K562 (cell line): ENCODE results near the gene CPPED1. TPM values are rescaled to one million over a fixed set of nuclear protein-coding genes. Genes with fewer than 3 reads are reported as not detected.

Experiments
- CBFA2T2 ChIP-seq: fragments of 450-650 bp; conservative IDR thresholded peaks from 2 replicates; pipeline ENCODE4 v1.6.1; 2017; ENCODE audit warnings: mild to moderate bottlenecking
- CHD1 ChIP-seq: fragments of 200-600 bp; sonication (generic); IDR thresholded peaks from one replicate; pipeline ENCODE4 v1.6.1; 2012; ENCODE audit warnings: mild to moderate bottlenecking, moderate library complexity, low read length, inconsistent platforms
- CXXC5 ChIP-seq: fragments of 250-450 bp; sonication (Bioruptor Pico); IDR thresholded peaks from 2 replicates; pipeline ENCODE4 v1.8.0; 2022; ENCODE audit warnings: inconsistent platforms, mild to moderate bottlenecking, moderate library complexity
- FOS ChIP-seq: IDR thresholded peaks from 3 replicates; pipeline ENCODE4 v1.6.1; 2011; ENCODE audit not compliant: insufficient read length; ENCODE audit errors: extremely low read depth
- FOXA1 ChIP-seq: fragments of 450-650 bp; IDR thresholded peaks from 2 replicates; pipeline ENCODE4 v1.6.1; 2016; ENCODE audit warnings: mild to moderate bottlenecking, borderline replicate concordance
- HMG20A ChIP-seq: fragments of 450-650 bp; formaldehyde crosslinking; conservative IDR thresholded peaks from 2 replicates; pipeline ENCODE4 v1.4.0; 2020; ENCODE audit warnings: mild to moderate bottlenecking, mixed read lengths
- HNRNPUL1 ChIP-seq: fragments of 200-400 bp; formaldehyde crosslinking; IDR thresholded peaks from 2 replicates; pipeline ENCODE4 v1.6.1; 2017; ENCODE audit warnings: low read length
- L3MBTL2 ChIP-seq: fragments of 450-650 bp; IDR thresholded peaks from 2 replicates; pipeline ENCODE4 v1.6.1; 2016; ENCODE audit warnings: mild to moderate bottlenecking, moderate library complexity
- MYC ChIP-seq, 2 experiments: fragments of 250-450 bp in 1 of 2; sonication (Bioruptor Pico) in 1 of 2; IDR thresholded peaks; 2 replicates each; pipeline versions ENCODE4 v1.5.1 to v1.6.1; 2012 to 2021; ENCODE audit warnings: low read depth in 2 of 2, borderline replicate concordance in 1 of 2, improper control_type of control experiment in 1 of 2, low read length in 1 of 2, mild to moderate bottlenecking in 1 of 2, moderate library complexity in 1 of 2
- PHF8 ChIP-seq: fragments of 200-600 bp; sonication (generic); IDR thresholded peaks from 2 replicates; pipeline ENCODE4 v1.6.1; 2012; ENCODE audit warnings: mixed run types, mild to moderate bottlenecking, inconsistent platforms, low read length, moderate library complexity, borderline replicate concordance
- PHTF2 ChIP-seq: fragments of 250-450 bp; sonication (Bioruptor Pico); IDR thresholded peaks from 2 replicates; pipeline ENCODE4 v1.5.0; 2021; ENCODE audit warnings: mild to moderate bottlenecking
- RBM25 ChIP-seq: fragments of 200-400 bp; formaldehyde crosslinking; IDR thresholded peaks from 2 replicates; pipeline ENCODE4 v1.6.1; 2018; ENCODE audit warnings: low read length, low read depth, moderate library complexity; ENCODE audit not compliant: severe bottlenecking
- STAT5B ChIP-seq: fragments of 250-450 bp; sonication (Bioruptor Pico); IDR thresholded peaks from 2 replicates; pipeline ENCODE4 v1.8.0; 2021; ENCODE audit warnings: mild to moderate bottlenecking, inconsistent platforms
- YY1 ChIP-seq, 3 experiments: IDR thresholded peaks; 2 replicates each; pipeline ENCODE4 v1.6.1; 2011; ENCODE audit warnings: low read length in 2 of 3, mild to moderate bottlenecking in 2 of 3, moderate library complexity in 2 of 3, borderline replicate concordance in 1 of 3, control low read depth in 1 of 3, low read depth in 1 of 3; ENCODE audit not compliant: insufficient read depth in 3 of 3, insufficient replicate concordance in 2 of 3, control insufficient read depth in 1 of 3, insufficient read length in 1 of 3; ENCODE audit errors: extremely low read depth in 1 of 3
- ZNF212 ChIP-seq: fragments of 450-650 bp; formaldehyde crosslinking; IDR thresholded peaks from 2 replicates; pipeline ENCODE4 v1.4.0; 2020; ENCODE audit warnings: mild to moderate bottlenecking
- ZNF76 ChIP-seq: fragments of 250-450 bp; sonication (Bioruptor Pico); IDR thresholded peaks from 2 replicates; pipeline ENCODE4 v1.4.0; 2020; ENCODE audit warnings: mild to moderate bottlenecking, moderate library complexity, borderline replicate concordance
- polyA plus RNA-seq, 8 experiments: library from polyadenylated mRNA; depleted of rRNA in 4 of 8; stranded (reverse) in 5 of 8; unstranded in 3 of 8; fragments of >200 nt; fragmentation: Nextera tagmentation in 2 of 8; fragmentation: Illumina TruSeq in 1 of 8; extraction: Ambion mirVana in 2 of 8; extraction: Trizol in 1 of 8; gene quantifications; 2 replicates each; pipeline versions ENCODE4 v1.2.1 to v1.2.3, GENCODE V29; 2011 to 2014; ENCODE audit warnings: inconsistent platforms in 1 of 8, missing spikeins in 1 of 8
- total RNA-seq, 7 experiments: library from RNA; depleted of rRNA in 6 of 7; stranded (reverse); fragments of >200 nt in 6 of 7; fragmentation: Illumina TruSeq in 2 of 7; extraction: Trizol in 2 of 7; gene quantifications; 2 replicates each; pipeline versions ENCODE4 v1.2.1 to v1.2.3, GENCODE V29; 2011 to 2021; ENCODE audit warnings: low replicate concordance in 1 of 7
- TF ChIP-seq, protein P1 (sequence below): fragments of 250-450 bp; sonication (Bioruptor Pico); IDR thresholded peaks from 2 replicates; pipeline ENCODE4 v1.5.0; 2021
- TF ChIP-seq, protein P2 (sequence below): sonication (generic); formaldehyde crosslinking; IDR thresholded peaks from 2 replicates; pipeline ENCODE4 v1.8.0; 2022; ENCODE audit warnings: missing genetic modification reagents, mild to moderate bottlenecking, borderline replicate concordance
- TF ChIP-seq, protein P3 (sequence below): fragments of 450-650 bp; IDR thresholded peaks from 2 replicates; pipeline ENCODE4 v1.6.1; 2017; ENCODE audit warnings: antibody characterized with exemption, mild to moderate bottlenecking

The CPPED1 gene
- total and polyA plus RNA-seq, 9 of the 15 experiments (the other 6 are each of a cell fraction or from before 2014, with no cell fraction given): 7.5 to 25.7 (median 16.9) TPM

DNA sequence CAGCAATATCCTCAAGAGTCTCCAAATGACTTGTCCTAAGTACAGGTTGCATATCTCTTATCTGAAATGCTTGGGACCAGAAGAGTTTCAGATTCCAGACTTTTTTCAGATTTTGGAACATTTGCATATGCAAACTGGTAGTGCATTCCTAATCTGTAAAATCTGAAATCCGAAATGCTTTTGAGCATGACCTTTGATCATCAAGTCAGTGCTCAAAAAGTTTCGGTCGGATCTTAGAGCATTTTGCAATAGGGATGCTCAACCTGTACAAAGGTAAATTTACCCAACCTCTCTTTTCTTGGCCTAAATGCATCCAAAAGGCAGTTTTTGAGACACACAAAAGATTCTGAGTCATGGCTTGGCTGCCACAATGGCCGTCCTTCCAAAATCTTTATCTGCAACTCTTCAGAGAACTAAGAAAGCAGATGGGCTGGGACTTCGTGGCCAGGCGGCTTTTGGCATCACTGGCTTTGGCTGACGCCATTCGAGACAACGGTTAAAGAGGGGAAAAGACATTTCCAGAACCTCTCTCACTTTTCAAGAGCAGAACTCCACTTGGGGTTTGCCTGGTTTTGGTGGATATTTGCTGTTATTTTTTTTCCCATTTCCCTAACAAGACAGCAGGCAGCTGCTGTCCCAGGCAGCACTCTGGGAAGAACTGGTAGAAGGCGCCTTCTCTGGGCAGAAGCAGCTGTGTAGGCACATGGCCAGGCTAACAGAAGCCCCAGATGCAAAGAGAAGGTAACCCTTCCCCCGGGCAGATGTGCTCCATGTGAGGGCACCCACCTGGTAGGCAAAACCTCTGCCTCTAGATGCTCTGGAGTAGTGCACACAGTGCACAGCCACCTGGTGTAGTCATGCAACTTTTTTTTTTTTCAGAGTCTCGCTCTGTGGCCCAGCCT is 8.9 kb downstream of the CPPED1 start (continued):
- TF ChIP-seq PHF8 (no peak), RBM25 (no peak), FOXA1 (no peak), PHTF2 (CRISPR knock-in tag) (no peak), ZNF76 (CRISPR knock-in tag) (no peak), L3MBTL2 (peak; percentile 53; the same call in 1 of the 2 replicates), CBFA2T2 (0 out of 2 replicates have a peak, but pooled peaks have one; percentile 2), FOS (no peak), ZNF212 (CRISPR knock-in tag) (no peak), YY1 (IDR thresholded peaks at IDR 0.05; ENCODE audit: borderline replicate concordance in 1 of 3, control insufficient read depth in 1 of 3, extremely low read depth in 1 of 3, insufficient read depth in 3 of 3, insufficient read length in 1 of 3, insufficient replicate concordance in 2 of 3, low read depth in 1 of 3, low read length in 2 of 3) (peak; percentile 16 to 84 (median 38)), HNRNPUL1 (no peak), HMG20A (CRISPR knock-in tag) (no peak), MYC (IDR thresholded peaks at IDR 0.05; ENCODE audit: low read depth, low read length) (no peak), MYC (CRISPR knock-in tag; IDR thresholded peaks at IDR 0.05; ENCODE audit: borderline replicate concordance, low read depth) (no peak), STAT5B (CRISPR knock-in tag) (no peak), CHD1 (no peak), CXXC5 (CRISPR knock-in tag) (0 out of 2 replicates have a peak, but pooled peaks have one; percentile 3)
- TF ChIP-seq, protein P1, sequence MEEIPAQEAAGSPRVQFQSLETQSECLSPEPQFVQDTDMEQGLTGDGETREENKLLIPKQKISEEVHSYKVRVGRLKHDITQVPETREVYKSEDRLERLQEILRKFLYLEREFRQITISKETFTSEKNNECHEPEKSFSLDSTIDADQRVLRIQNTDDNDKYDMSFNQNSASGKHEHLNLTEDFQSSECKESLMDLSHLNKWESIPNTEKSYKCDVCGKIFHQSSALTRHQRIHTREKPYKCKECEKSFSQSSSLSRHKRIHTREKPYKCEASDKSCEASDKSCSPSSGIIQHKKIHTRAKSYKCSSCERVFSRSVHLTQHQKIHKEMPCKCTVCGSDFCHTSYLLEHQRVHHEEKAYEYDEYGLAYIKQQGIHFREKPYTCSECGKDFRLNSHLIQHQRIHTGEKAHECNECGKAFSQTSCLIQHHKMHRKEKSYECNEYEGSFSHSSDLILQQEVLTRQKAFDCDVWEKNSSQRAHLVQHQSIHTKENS (CRISPR knock-in tag): no peak
- TF ChIP-seq, protein P2, sequence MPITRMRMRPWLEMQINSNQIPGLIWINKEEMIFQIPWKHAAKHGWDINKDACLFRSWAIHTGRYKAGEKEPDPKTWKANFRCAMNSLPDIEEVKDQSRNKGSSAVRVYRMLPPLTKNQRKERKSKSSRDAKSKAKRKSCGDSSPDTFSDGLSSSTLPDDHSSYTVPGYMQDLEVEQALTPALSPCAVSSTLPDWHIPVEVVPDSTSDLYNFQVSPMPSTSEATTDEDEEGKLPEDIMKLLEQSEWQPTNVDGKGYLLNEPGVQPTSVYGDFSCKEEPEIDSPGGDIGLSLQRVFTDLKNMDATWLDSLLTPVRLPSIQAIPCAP (CRISPR knock-in tag): no peak
- TF ChIP-seq, protein P3, sequence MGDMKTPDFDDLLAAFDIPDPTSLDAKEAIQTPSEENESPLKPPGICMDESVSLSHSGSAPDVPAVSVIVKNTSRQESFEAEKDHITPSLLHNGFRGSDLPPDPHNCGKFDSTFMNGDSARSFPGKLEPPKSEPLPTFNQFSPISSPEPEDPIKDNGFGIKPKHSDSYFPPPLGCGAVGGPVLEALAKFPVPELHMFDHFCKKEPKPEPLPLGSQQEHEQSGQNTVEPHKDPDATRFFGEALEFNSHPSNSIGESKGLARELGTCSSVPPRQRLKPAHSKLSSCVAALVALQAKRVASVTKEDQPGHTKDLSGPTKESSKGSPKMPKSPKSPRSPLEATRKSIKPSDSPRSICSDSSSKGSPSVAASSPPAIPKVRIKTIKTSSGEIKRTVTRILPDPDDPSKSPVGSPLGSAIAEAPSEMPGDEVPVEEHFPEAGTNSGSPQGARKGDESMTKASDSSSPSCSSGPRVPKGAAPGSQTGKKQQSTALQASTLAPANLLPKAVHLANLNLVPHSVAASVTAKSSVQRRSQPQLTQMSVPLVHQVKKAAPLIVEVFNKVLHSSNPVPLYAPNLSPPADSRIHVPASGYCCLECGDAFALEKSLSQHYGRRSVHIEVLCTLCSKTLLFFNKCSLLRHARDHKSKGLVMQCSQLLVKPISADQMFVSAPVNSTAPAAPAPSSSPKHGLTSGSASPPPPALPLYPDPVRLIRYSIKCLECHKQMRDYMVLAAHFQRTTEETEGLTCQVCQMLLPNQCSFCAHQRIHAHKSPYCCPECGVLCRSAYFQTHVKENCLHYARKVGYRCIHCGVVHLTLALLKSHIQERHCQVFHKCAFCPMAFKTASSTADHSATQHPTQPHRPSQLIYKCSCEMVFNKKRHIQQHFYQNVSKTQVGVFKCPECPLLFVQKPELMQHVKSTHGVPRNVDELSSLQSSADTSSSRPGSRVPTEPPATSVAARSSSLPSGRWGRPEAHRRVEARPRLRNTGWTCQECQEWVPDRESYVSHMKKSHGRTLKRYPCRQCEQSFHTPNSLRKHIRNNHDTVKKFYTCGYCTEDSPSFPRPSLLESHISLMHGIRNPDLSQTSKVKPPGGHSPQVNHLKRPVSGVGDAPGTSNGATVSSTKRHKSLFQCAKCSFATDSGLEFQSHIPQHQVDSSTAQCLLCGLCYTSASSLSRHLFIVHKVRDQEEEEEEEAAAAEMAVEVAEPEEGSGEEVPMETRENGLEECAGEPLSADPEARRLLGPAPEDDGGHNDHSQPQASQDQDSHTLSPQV: peak; percentile 47; the same call in 1 of the 2 replicates
